ENCODE measurements around the gene SLIT1.

Gene SLIT1

GRCh38 chr10:97176226-97176625 lies 9.5 kb downstream of the SLIT1 start:
- ATAC-seq (ENCODE audit: low read depth) (no peak), DNase-seq (ENCODE audit: low spot score) (no peak)
- Histone ChIP-seq H3K4me3 (ENCODE audit: severe bottlenecking) (no peak overlapping the region), H3K27me3 (ENCODE audit: insufficient read depth, poor library complexity, severe bottlenecking) (peaks cover 17% of the 10 kb centered on the region), H3K9me3 (ENCODE audit: severe bottlenecking) (no peaks in the 10 kb centered on the region), H3K27ac (ENCODE audit: poor library complexity, severe bottlenecking) (no peak overlapping the region), H3K36me3 (ENCODE audit: low read depth) (no peaks in the 10 kb centered on the region), H3K4me1 (ENCODE audit: insufficient read depth, poor library complexity, severe bottlenecking) (no peaks in the 10 kb centered on the region)
- TF ChIP-seq CTCF (IDR thresholded peaks at IDR 0.05; ENCODE audit: poor library complexity, severe bottlenecking): no peak

GRCh38 chr10:97175586-97175985 lies 10.2 kb downstream of the SLIT1 start:
- H3K4me1 ChIP-seq (ENCODE audit: insufficient read depth, poor library complexity, severe bottlenecking): no peaks in the 10 kb centered on the region
- DNase-seq (ENCODE audit: low spot score): no peak
- no peaks in the 10 kb centered on the region for H3K36me3 ChIP-seq (ENCODE audit: low read depth)
- ATAC-seq (ENCODE audit: low read depth): no peak
- no peak for TF ChIP-seq CTCF (IDR thresholded peaks at IDR 0.05; ENCODE audit: poor library complexity, severe bottlenecking)
- H3K9me3 ChIP-seq (ENCODE audit: severe bottlenecking): no peaks in the 10 kb centered on the region
- H3K27me3 ChIP-seq (ENCODE audit: insufficient read depth, poor library complexity, severe bottlenecking): peaks cover 17% of the 10 kb centered on the region
- H3K4me3 ChIP-seq (ENCODE audit: severe bottlenecking): no peak overlapping the region
- H3K27ac ChIP-seq (ENCODE audit: poor library complexity, severe bottlenecking): no peak overlapping the region

GRCh38 chr10:97174941-97175340 lies 10.8 kb downstream of the SLIT1 start:
- Histone ChIP-seq H3K27me3 (ENCODE audit: insufficient read depth, poor library complexity, severe bottlenecking) (peaks cover 14% of the 10 kb centered on the region), H3K9me3 (ENCODE audit: severe bottlenecking) (no peaks in the 10 kb centered on the region), H3K4me3 (ENCODE audit: severe bottlenecking) (no peak overlapping the region), H3K27ac (ENCODE audit: poor library complexity, severe bottlenecking) (no peak overlapping the region), H3K4me1 (ENCODE audit: insufficient read depth, poor library complexity, severe bottlenecking) (no peaks in the 10 kb centered on the region), H3K36me3 (ENCODE audit: low read depth) (no peaks in the 10 kb centered on the region)
- ATAC-seq (ENCODE audit: low read depth): no peak
- no peak for DNase-seq (ENCODE audit: low spot score)
- TF ChIP-seq CTCF (IDR thresholded peaks at IDR 0.05; ENCODE audit: poor library complexity, severe bottlenecking): no peak

- no peaks in the 10 kb centered on the region for H3K4me1 ChIP-seq (ENCODE audit: insufficient read depth, poor library complexity, severe bottlenecking)
- H3K27me3 ChIP-seq (ENCODE audit: insufficient read depth, poor library complexity, severe bottlenecking): peaks cover 7% of the 10 kb centered on the region
- H3K9me3 ChIP-seq (ENCODE audit: severe bottlenecking): no peaks in the 10 kb centered on the region
- no peak overlapping the region for H3K4me3 ChIP-seq (ENCODE audit: severe bottlenecking)
- no peak for TF ChIP-seq CTCF (IDR thresholded peaks at IDR 0.05; ENCODE audit: poor library complexity, severe bottlenecking)
- no peak overlapping the region for H3K27ac ChIP-seq (ENCODE audit: poor library complexity, severe bottlenecking)
- H3K36me3 ChIP-seq (ENCODE audit: low read depth): no peaks in the 10 kb centered on the region
- ATAC-seq (ENCODE audit: low read depth): no peak
- no peak for DNase-seq (ENCODE audit: low spot score)
These were observed 11.4 kb downstream of the SLIT1 start for GRCh38 chr10:97174276-97174775.

GRCh38 chr10:97173036-97173435 lies 12.7 kb downstream of the SLIT1 start:
- no peaks in the 10 kb centered on the region for H3K36me3 ChIP-seq (ENCODE audit: low read depth)
- ATAC-seq (ENCODE audit: low read depth) (no peak), DNase-seq (ENCODE audit: low spot score) (no peak)
- no peaks in the 10 kb centered on the region for H3K4me1 ChIP-seq (ENCODE audit: insufficient read depth, poor library complexity, severe bottlenecking)
- peaks cover 4% of the 10 kb centered on the region for H3K27me3 ChIP-seq (ENCODE audit: insufficient read depth, poor library complexity, severe bottlenecking)
- no peaks in the 10 kb centered on the region for H3K9me3 ChIP-seq (ENCODE audit: severe bottlenecking)
- no peak overlapping the region for H3K4me3 ChIP-seq (ENCODE audit: severe bottlenecking)
- TF ChIP-seq CTCF (IDR thresholded peaks at IDR 0.05; ENCODE audit: poor library complexity, severe bottlenecking): no peak
- no peak overlapping the region for H3K27ac ChIP-seq (ENCODE audit: poor library complexity, severe bottlenecking)

Data from RWPE2 (cell line).